PC-3 (cell line): Measurements from ENCODE around the gene NIPAL3. TPM values are rescaled to one million over a fixed set of nuclear protein-coding genes. Genes with fewer than 3 reads are reported as not detected.

Source experiments
- ATAC-seq: fragments of 200-7000 bp; cut with Tn5 transposase; 2 replicates; pipeline ENCODE4 v1.9.1; 2020; ENCODE audit warnings: mild to moderate bottlenecking, moderate library complexity
- BruUV-seq: library from RNA; stranded (reverse); fragments of 400-500 nt; replicated peaks from 2 replicates; lab custom pipeline; 2021; lab: Mats Ljungman, UMichigan
- CTCF ChIA-PET: fragments of 300-600 bp; sonication (Branson Sonifier 250); formaldehyde crosslinking; loops from one replicate; lab custom pipeline; 2022; ENCODE audit warnings: antibody characterized with exemption; lab: Charles Lee
- POLR2A ChIA-PET: fragments of 300-600 bp; sonication (Branson Sonifier 250); formaldehyde crosslinking; loops from one replicate; lab custom pipeline; 2022; ENCODE audit warnings: antibody characterized with exemption; ENCODE audit not compliant: unreplicated experiment; lab: Charles Lee
- DNase-seq: peaks from one replicate; pipeline ENCODE4 v3.0.0-alpha.2; 2015
- H2AFZ ChIP-seq: fragments of 300-600 bp; sonication (generic); 2 replicates; pipeline ENCODE4 v1.6.0; 2016; ENCODE audit warnings: antibody characterized with exemption, low read length
- H3F3A ChIP-seq: fragments of 300-600 bp; sonication (generic); one replicate; pipeline ENCODE4 v1.6.0; 2017; ENCODE audit warnings: antibody characterized with exemption, low read length, control low read depth, mild to moderate bottlenecking; ENCODE audit not compliant: unreplicated experiment
- H3K27ac ChIP-seq: fragments of 300-600 bp; sonication (generic); 2 replicates; pipeline ENCODE4 v1.5.1; 2016; ENCODE audit warnings: mild to moderate bottlenecking, low read length
- H3K27me3 ChIP-seq: fragments of 300-600 bp; sonication (generic); 2 replicates; pipeline ENCODE4 v1.6.1; 2016; ENCODE audit warnings: low read length, mixed read lengths
- H3K36me3 ChIP-seq: fragments of 300-600 bp; sonication (generic); 2 replicates; pipeline ENCODE4 v1.6.1; 2016; ENCODE audit warnings: low read depth, mixed run types, low read length, mixed read lengths
- H3K4me1 ChIP-seq: fragments of 300-600 bp; sonication (generic); 2 replicates; pipeline ENCODE4 v1.5.1; 2016; ENCODE audit warnings: low read length; ENCODE audit not compliant: insufficient read depth
- H3K4me2 ChIP-seq: fragments of 300-600 bp; sonication (generic); 2 replicates; pipeline ENCODE4 v1.6.0; 2016; ENCODE audit warnings: low read length
- H3K4me3 ChIP-seq: fragments of 300-600 bp; sonication (generic); 2 replicates; pipeline ENCODE4 v1.5.1; 2016; ENCODE audit warnings: mild to moderate bottlenecking, low read length, mixed read lengths
- H3K79me2 ChIP-seq: fragments of 300-600 bp; sonication (generic); 2 replicates; pipeline ENCODE4 v1.6.1; 2017; ENCODE audit warnings: low read length, mixed read lengths
- H3K9ac ChIP-seq: fragments of 300-600 bp; sonication (generic); 2 replicates; pipeline ENCODE4 v1.6.0; 2016; ENCODE audit warnings: mild to moderate bottlenecking, low read length
- H3K9me2 ChIP-seq: fragments of 300-600 bp; sonication (generic); replicated peaks from 2 replicates; pipeline ENCODE4 v1.6.1; 2016; ENCODE audit warnings: mixed run types, low read length, mixed read lengths
- H3K9me3 ChIP-seq: fragments of 300-600 bp; sonication (generic); 2 replicates; pipeline ENCODE4 v1.6.1; 2016; ENCODE audit warnings: low read length, mixed read lengths
- H4K20me1 ChIP-seq: fragments of 300-600 bp; sonication (generic); 2 replicates; pipeline ENCODE4 v1.6.1; 2016; ENCODE audit warnings: low read length, mixed read lengths
- EZH2 ChIP-seq: fragments of 300-600 bp; sonication (generic); IDR thresholded peaks from one replicate; pipeline ENCODE4 v1.6.1; 2017; ENCODE audit warnings: antibody characterized with exemption, mild to moderate bottlenecking, low read length; ENCODE audit not compliant: unreplicated experiment
- EZH2phosphoT487 ChIP-seq: fragments of 300-600 bp; sonication (generic); IDR thresholded peaks from 2 replicates; pipeline ENCODE4 v1.6.1; 2018; ENCODE audit warnings: mild to moderate bottlenecking, antibody characterized with exemption, low read length, borderline replicate concordance
- intact Hi-C: fragments of 100-400 bp; cut with micrococcal nuclease; formaldehyde crosslinking; loops from 2 replicates; pipeline ENCODE4 v1.9.0; 2023
- total RNA-seq: library from RNA; depleted of rRNA; stranded (reverse); fragments of >200 nt; gene quantifications from 2 replicates; pipeline ENCODE4 v1.2.3, GENCODE V29; 2014
- TF ChIP-seq, protein P1 (sequence below): fragments of 300-600 bp; sonication (generic); conservative IDR thresholded peaks from 2 replicates; pipeline ENCODE4 v1.5.1; 2017; ENCODE audit warnings: antibody characterized with exemption, low read depth, mild to moderate bottlenecking, low read length

The NIPAL3 gene
- total RNA-seq, 1 experiment from 2014 or later: 35.2 TPM

GRCh38 chr1:24427545-24427862, 11.9 kb downstream of the NIPAL3 start:
- peaks cover 8% of the 10 kb centered on the region; the same call in 1 of the 2 replicates for H3K79me2 ChIP-seq
- no peaks in the 10 kb centered on the region for H3K9me3 ChIP-seq
- no peaks in the 10 kb centered on the region for H3F3A ChIP-seq
- H3K27me3 ChIP-seq: no peaks in the 10 kb centered on the region
- ChIA-PET CTCF (no interaction called here), POLR2A (no interaction called here)
- H4K20me1 ChIP-seq: no peaks in the 10 kb centered on the region
- H3K27ac ChIP-seq: no peak overlapping the region
- no peak overlapping the region for H3K4me2 ChIP-seq
- H3K36me3 ChIP-seq: peaks cover 2% of the 10 kb centered on the region
- H3K4me1 ChIP-seq: no peaks in the 10 kb centered on the region
- DNase-seq (no peak), ATAC-seq (no peak)
- intact Hi-C loops: no loop called here
- no peak overlapping the region for H3K9ac ChIP-seq
- H3K9me2 ChIP-seq: no peaks in the 10 kb centered on the region
- no TSS peak for BruUV-seq
- H3K4me3 ChIP-seq: no peak overlapping the region
- TF ChIP-seq EZH2: no peak
- TF ChIP-seq, protein P1, sequence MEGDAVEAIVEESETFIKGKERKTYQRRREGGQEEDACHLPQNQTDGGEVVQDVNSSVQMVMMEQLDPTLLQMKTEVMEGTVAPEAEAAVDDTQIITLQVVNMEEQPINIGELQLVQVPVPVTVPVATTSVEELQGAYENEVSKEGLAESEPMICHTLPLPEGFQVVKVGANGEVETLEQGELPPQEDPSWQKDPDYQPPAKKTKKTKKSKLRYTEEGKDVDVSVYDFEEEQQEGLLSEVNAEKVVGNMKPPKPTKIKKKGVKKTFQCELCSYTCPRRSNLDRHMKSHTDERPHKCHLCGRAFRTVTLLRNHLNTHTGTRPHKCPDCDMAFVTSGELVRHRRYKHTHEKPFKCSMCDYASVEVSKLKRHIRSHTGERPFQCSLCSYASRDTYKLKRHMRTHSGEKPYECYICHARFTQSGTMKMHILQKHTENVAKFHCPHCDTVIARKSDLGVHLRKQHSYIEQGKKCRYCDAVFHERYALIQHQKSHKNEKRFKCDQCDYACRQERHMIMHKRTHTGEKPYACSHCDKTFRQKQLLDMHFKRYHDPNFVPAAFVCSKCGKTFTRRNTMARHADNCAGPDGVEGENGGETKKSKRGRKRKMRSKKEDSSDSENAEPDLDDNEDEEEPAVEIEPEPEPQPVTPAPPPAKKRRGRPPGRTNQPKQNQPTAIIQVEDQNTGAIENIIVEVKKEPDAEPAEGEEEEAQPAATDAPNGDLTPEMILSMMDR: no peak
- TF ChIP-seq EZH2phosphoT487: no peak
- H2AFZ ChIP-seq: no peak overlapping the region

- CTCF ChIA-PET: no interaction called here
Measured at GRCh38 chr1:24435782-24436365, 20.3 kb downstream of the NIPAL3 start.

More at GRCh38 chr1:24435782-24436365, 20.3 kb downstream of the NIPAL3 start:
- Histone ChIP-seq H3K9me3 (no peaks in the 10 kb centered on the region), H3K9ac (no peak overlapping the region), H3F3A (no peaks in the 10 kb centered on the region), H3K79me2 (peaks cover 4% of the 10 kb centered on the region; the same call in 1 of the 2 replicates), H3K4me3 (no peak overlapping the region), H3K9me2 (no peaks in the 10 kb centered on the region), H3K27ac (no peak overlapping the region), H3K4me1 (peaks cover 12% of the 10 kb centered on the region), H4K20me1 (no peaks in the 10 kb centered on the region), H3K36me3 (peaks cover 10% of the 10 kb centered on the region; the same call in 1 of the 2 replicates), H3K27me3 (no peaks in the 10 kb centered on the region), H2AFZ (no peak overlapping the region), H3K4me2 (no peak overlapping the region)
- intact Hi-C loops: no loop called here
- DNase-seq (no peak), ATAC-seq (no peak)
- POLR2A ChIA-PET: interaction anchor here (0.6 to 0.7 kb wide), 2 partner anchors 18 to 67 kb away, joined by 7 read pairs; partner anchors contain the start of gene RCAN3
- BruUV-seq: no TSS peak
- no peak for TF ChIP-seq EZH2phosphoT487
- TF ChIP-seq, protein P1: no peak
- TF ChIP-seq EZH2: no peak
